ENCODE data around the gene HNF4A. TPM values are rescaled to one million over a fixed set of nuclear protein-coding genes. Genes with fewer than 3 reads are reported as not detected.

Gene HNF4A
- total and polyA plus RNA-seq, 2 of the 13 experiments (the other 11 are each of a cell fraction or from before 2014, with no cell fraction given) = 80.9 to 169 TPM

- no peak for TF ChIP-seq SP1 (IDR thresholded peaks at IDR 0.05)
- no peak for TF ChIP-seq SP1 (CRISPR knock-in tag; IDR thresholded peaks at IDR 0.05)
- no peak for TF ChIP-seq ZNF230 (CRISPR knock-in tag; IDR thresholded peaks at IDR 0.05)
- TF ChIP-seq ZNF557 (CRISPR knock-in tag; IDR thresholded peaks at IDR 0.05) = no peak
- TF ChIP-seq ZNF281 (CRISPR knock-in tag; IDR thresholded peaks at IDR 0.05; ENCODE audit: borderline replicate concordance) = no peak
- TF ChIP-seq ESRRA (CRISPR knock-in tag; IDR thresholded peaks at IDR 0.05; ENCODE audit: low read depth) = no peak
- no peak for TF ChIP-seq LRRFIP1 (CRISPR knock-in tag; conservative IDR thresholded peaks at IDR 0.05)
- no peak for TF ChIP-seq MLLT10 (CRISPR knock-in tag; IDR thresholded peaks at IDR 0.05)
- peak; percentile 23 for TF ChIP-seq RBM39 (IDR thresholded peaks at IDR 0.05; ENCODE audit: low read depth, low read length, poor library complexity, severe bottlenecking)
- no peak for TF ChIP-seq PBX3 (CRISPR knock-in tag; IDR thresholded peaks at IDR 0.05; ENCODE audit: borderline replicate concordance)
- no peak for TF ChIP-seq ZNF382 (CRISPR knock-in tag; IDR thresholded peaks at IDR 0.05; ENCODE audit: borderline replicate concordance)
- no peak for TF ChIP-seq ZBTB21 (CRISPR knock-in tag; IDR thresholded peaks at IDR 0.05)
- no peak for TF ChIP-seq ZIK1 (CRISPR knock-in tag; IDR thresholded peaks at IDR 0.05; ENCODE audit: borderline replicate concordance, low read depth)
- no peak for TF ChIP-seq ZSCAN12 (CRISPR knock-in tag; IDR thresholded peaks at IDR 0.05)
- TF ChIP-seq HIC2 (CRISPR knock-in tag; IDR thresholded peaks at IDR 0.05; ENCODE audit: low read depth) = no peak
- peak; percentile 68 for TF ChIP-seq ZFP91 (CRISPR knock-in tag; IDR thresholded peaks at IDR 0.05; ENCODE audit: borderline replicate concordance)
- TF ChIP-seq ZNF232 (CRISPR knock-in tag; IDR thresholded peaks at IDR 0.05; ENCODE audit: borderline replicate concordance) = peak; percentile 34; the same call in 1 of the 2 replicates
- TF ChIP-seq ZNF672 (CRISPR knock-in tag; IDR thresholded peaks at IDR 0.05) = no peak; the same call in 1 of the 2 replicates
- no peak for TF ChIP-seq MEIS1 (CRISPR knock-in tag; IDR thresholded peaks at IDR 0.05; ENCODE audit: borderline replicate concordance)
These were observed 74.1 kb downstream of the HNF4A start (continued) for GRCh38 chr20:44429419-44430269.
